IPS-18a (cell line): Measurements from ENCODE around the gene KREMEN1.
A peak's percentile ranks its signal among the peaks of the same experiment; 100 is the strongest.

ENCODE experiments used
- H3K27ac ChIP-seq: one replicate; pipeline ENCODE4 v1.5.1; 2013; ENCODE audit warnings: low read length
- H3K27me3 ChIP-seq: one replicate; pipeline ENCODE4 v1.6.1; 2013; ENCODE audit warnings: mild to moderate bottlenecking, low read length; ENCODE audit not compliant: control insufficient read depth, insufficient read depth
- H3K36me3 ChIP-seq: one replicate; pipeline ENCODE4 v1.6.1; 2013; ENCODE audit warnings: low read depth, low read length; ENCODE audit not compliant: control insufficient read depth
- H3K4me1 ChIP-seq: one replicate; pipeline ENCODE4 v1.6.1; 2013; ENCODE audit warnings: low read depth, low read length; ENCODE audit not compliant: control insufficient read depth
- H3K4me3 ChIP-seq: one replicate; pipeline ENCODE4 v1.5.1; 2013; ENCODE audit warnings: low read length
- H3K9ac ChIP-seq: one replicate; pipeline ENCODE4 v1.6.1; 2013; ENCODE audit warnings: mild to moderate bottlenecking, low read length, moderate library complexity
- H3K9me3 ChIP-seq: one replicate; pipeline ENCODE4 v1.6.1; 2013; ENCODE audit warnings: low read depth, low read length; ENCODE audit not compliant: control insufficient read depth

The KREMEN1 gene

GRCh38 chr22:29072979-29073617, at the start of gene KREMEN1:
KREMEN1 (plus strand) TSS chr22:29073035; CDS start chr22:29073131, 96 bp downstream.
- Histone ChIP-seq H3K9me3 (no peaks in the 10 kb centered on the region), H3K4me3 (peak within 1 kb of the TSS; percentile 60), H3K27me3 (peaks cover 62% of the 10 kb centered on the region), H3K9ac (no peak within 1 kb of the TSS), H3K36me3 (no peaks in the 10 kb centered on the region), H3K4me1 (peaks cover 10% of the 10 kb centered on the region), H3K27ac (no peak within 1 kb of the TSS)

GRCh38 chr22:29023172-29023796, 49.6 kb upstream of the KREMEN1 start:
- Histone ChIP-seq H3K9ac (no peak overlapping the region), H3K27ac (no peak overlapping the region), H3K9me3 (no peaks in the 10 kb centered on the region), H3K36me3 (no peaks in the 10 kb centered on the region), H3K4me3 (no peak overlapping the region), H3K27me3 (no peaks in the 10 kb centered on the region), H3K4me1 (peaks cover 12% of the 10 kb centered on the region)

GRCh38 chr22:29026579-29026978, 46.3 kb upstream of the KREMEN1 start:
- no peaks in the 10 kb centered on the region for H3K27me3 ChIP-seq
- peaks cover 31% of the 10 kb centered on the region for H3K4me1 ChIP-seq
- no peaks in the 10 kb centered on the region for H3K36me3 ChIP-seq
- no peaks in the 10 kb centered on the region for H3K9me3 ChIP-seq
- H3K9ac ChIP-seq: no peak overlapping the region
- H3K27ac ChIP-seq: no peak overlapping the region
- no peak overlapping the region for H3K4me3 ChIP-seq

- Histone ChIP-seq H3K9ac (no peak overlapping the region), H3K4me1 (peaks cover 30% of the 10 kb centered on the region), H3K9me3 (no peaks in the 10 kb centered on the region), H3K4me3 (no peak overlapping the region), H3K36me3 (no peaks in the 10 kb centered on the region), H3K27ac (no peak overlapping the region), H3K27me3 (no peaks in the 10 kb centered on the region)
Observed at GRCh38 chr22:29028468-29028867, 44.4 kb upstream of the KREMEN1 start.

- Histone ChIP-seq H3K9ac (peak overlapping the region; percentile 6), H3K36me3 (no peaks in the 10 kb centered on the region), H3K4me3 (peak overlapping the region; percentile 58), H3K9me3 (no peaks in the 10 kb centered on the region), H3K27me3 (no peaks in the 10 kb centered on the region), H3K4me1 (peaks cover 30% of the 10 kb centered on the region), H3K27ac (no peak overlapping the region)
Observed at GRCh38 chr22:29029202-29030000, 43.4 kb upstream of the KREMEN1 start.

GRCh38 chr22:29030016-29030617, 42.7 kb upstream of the KREMEN1 start:
- Histone ChIP-seq H3K9ac (peak overlapping the region; percentile 6), H3K9me3 (no peaks in the 10 kb centered on the region), H3K27me3 (no peaks in the 10 kb centered on the region), H3K4me3 (peak overlapping the region; percentile 58), H3K4me1 (peaks cover 30% of the 10 kb centered on the region), H3K36me3 (no peaks in the 10 kb centered on the region), H3K27ac (no peak overlapping the region)

GRCh38 chr22:29030618-29031226, 42.1 kb upstream of the KREMEN1 start:
- no peak overlapping the region for H3K27ac ChIP-seq
- peak overlapping the region; percentile 58 for H3K4me3 ChIP-seq
- H3K36me3 ChIP-seq: no peaks in the 10 kb centered on the region
- peak overlapping the region; percentile 6 for H3K9ac ChIP-seq
- H3K27me3 ChIP-seq: no peaks in the 10 kb centered on the region
- peaks cover 30% of the 10 kb centered on the region for H3K4me1 ChIP-seq
- no peaks in the 10 kb centered on the region for H3K9me3 ChIP-seq

GRCh38 chr22:29031227-29032011, 41.4 kb upstream of the KREMEN1 start:
- Histone ChIP-seq H3K9ac (peak overlapping the region; percentile 6), H3K4me3 (peak overlapping the region; percentile 58), H3K9me3 (no peaks in the 10 kb centered on the region), H3K27ac (peak overlapping the region; percentile 26), H3K4me1 (peaks cover 30% of the 10 kb centered on the region), H3K36me3 (no peaks in the 10 kb centered on the region), H3K27me3 (no peaks in the 10 kb centered on the region)

GRCh38 chr22:29032014-29032475, 40.8 kb upstream of the KREMEN1 start:
- no peaks in the 10 kb centered on the region for H3K27me3 ChIP-seq
- H3K4me3 ChIP-seq: peak overlapping the region; percentile 58
- H3K27ac ChIP-seq: peak overlapping the region; percentile 26
- peaks cover 30% of the 10 kb centered on the region for H3K4me1 ChIP-seq
- H3K9me3 ChIP-seq: no peaks in the 10 kb centered on the region
- H3K36me3 ChIP-seq: no peaks in the 10 kb centered on the region
- peak overlapping the region; percentile 6 for H3K9ac ChIP-seq

- no peaks in the 10 kb centered on the region for H3K27me3 ChIP-seq
- H3K4me1 ChIP-seq: peaks cover 30% of the 10 kb centered on the region
- H3K9ac ChIP-seq: no peak overlapping the region
- no peaks in the 10 kb centered on the region for H3K9me3 ChIP-seq
- no peak overlapping the region for H3K4me3 ChIP-seq
- no peak overlapping the region for H3K27ac ChIP-seq
- H3K36me3 ChIP-seq: no peaks in the 10 kb centered on the region
Observed at GRCh38 chr22:29032584-29032983, 40.3 kb upstream of the KREMEN1 start.
